Left ventricle myocardium superior (tissue), 1 donor: Measurements from ENCODE around the gene IL9R. TPM values are rescaled to one million over a fixed set of nuclear protein-coding genes. Genes with fewer than 3 reads are reported as not detected.
"Not testable (repeated sequence)": the region's sequence is repeated elsewhere in the genome, so short reads cannot be mapped to it uniquely, and the experiment has no call there.

Experiments
- ATAC-seq: fragments of 200-7000 bp; cut with Tn5 transposase; one replicate; pipeline ENCODE4 v1.9.1; 2020; ENCODE audit warnings: mild to moderate bottlenecking, moderate library complexity
- DNase-seq: peaks from one replicate; pipeline ENCODE4 v3.0.0-alpha.2; 2020
- intact Hi-C: fragments of 100-400 bp; cut with micrococcal nuclease; formaldehyde crosslinking; loops from one replicate; pipeline ENCODE4 v1.11.0; 2022
- total RNA-seq: library from RNA; stranded (reverse); fragmentation: NEBNext Ultra II Directional; extraction: Animal tissue kit (Norgen Biotek cat#: 25700); gene quantifications from one replicate; pipeline ENCODE4 v1.2.1, GENCODE V29; 2021
- donor health status: DM: no; HTN: yes; CAD: no; lungs with severe emphysema.

The IL9R gene
- total RNA-seq, 1 donor from 2014 or later = not detected

GRCh38 chrX:156024949-156025492 is 27.5 kb downstream of the IL9R start:
- intact Hi-C loops, ATAC-seq, DNase-seq: not testable (repeated sequence)

GRCh38 chrX:156028653-156029237 is 31.2 kb downstream of the IL9R start:
- ATAC-seq, DNase-seq, intact Hi-C loops: not testable (repeated sequence)

GRCh38 chrX:156029296-156029695 is 31.8 kb downstream of the IL9R start:
- DNase-seq, intact Hi-C loops, ATAC-seq: not testable (repeated sequence)

GRCh38 chrX:156029707-156030442 is 32.4 kb downstream of the IL9R start:
- DNase-seq, intact Hi-C loops: not testable (repeated sequence)
- ATAC-seq = peak; percentile 28

GRCh38 chrX:156030474-156030873 is 33.0 kb downstream of the IL9R start:
- ATAC-seq, intact Hi-C loops, DNase-seq: not testable (repeated sequence)

Other genes with a start within 250 kb of the IL9R start
- 19.2 TPM for gene VAMP7, start 116.4 kb upstream of the IL9R start, total RNA-seq